GM19468 (cell line): Measurements from ENCODE around the gene PADI6.

Experiments
- ATAC-seq: cut with Tn5 transposase; IDR thresholded peaks from one replicate; pipeline ENCODE4 v1.9.1; 2021; ENCODE audit warnings: mild to moderate bottlenecking, moderate library complexity, moderate number of reproducible peaks; ENCODE audit not compliant: unreplicated experiment; ENCODE audit errors: extremely low read depth

The PADI6 gene

GRCh38 chr1:17355898-17356297 is 16.1 kb upstream of the PADI6 start:
- ATAC-seq = no peak

- no peak for ATAC-seq
These were observed 15.5 kb upstream of the PADI6 start for GRCh38 chr1:17356387-17357026.

- no peak for ATAC-seq
These were observed 13.4 kb upstream of the PADI6 start for GRCh38 chr1:17358557-17358956.

- ATAC-seq = no peak
These were observed 13.0 kb upstream of the PADI6 start for GRCh38 chr1:17359031-17359430.

GRCh38 chr1:17359808-17360207 is 12.2 kb upstream of the PADI6 start:
- no peak for ATAC-seq

- ATAC-seq = no peak
These were observed 11.6 kb upstream of the PADI6 start for GRCh38 chr1:17360272-17360956.

- ATAC-seq = no peak
These were observed 10.3 kb upstream of the PADI6 start for GRCh38 chr1:17361687-17362086.

GRCh38 chr1:17363351-17363750 is 8.6 kb upstream of the PADI6 start:
- ATAC-seq = no peak

GRCh38 chr1:17363771-17364170 is 8.2 kb upstream of the PADI6 start:
- ATAC-seq = no peak

GRCh38 chr1:17365293-17365692 is 6.7 kb upstream of the PADI6 start:
- no peak for ATAC-seq

- no peak for ATAC-seq
These were observed 2.5 kb upstream of the PADI6 start for GRCh38 chr1:17369466-17369865.

GRCh38 chr1:17370618-17371017 is 1.4 kb upstream of the PADI6 start:
- no peak for ATAC-seq

GRCh38 chr1:17372955-17373354 is 959 bp downstream of the PADI6 start:
- no peak for ATAC-seq

GRCh38 chr1:17375651-17376050 is 3.7 kb downstream of the PADI6 start:
- no peak for ATAC-seq

GRCh38 chr1:17377325-17377953 is 5.4 kb downstream of the PADI6 start:
- no peak for ATAC-seq

- ATAC-seq = no peak
These were observed 9.2 kb downstream of the PADI6 start for GRCh38 chr1:17381161-17381560.

GRCh38 chr1:17392199-17392740 is 20.3 kb downstream of the PADI6 start:
- ATAC-seq = no peak

GRCh38 chr1:17393230-17393629 is 21.2 kb downstream of the PADI6 start:
- ATAC-seq = no peak

- no peak for ATAC-seq
These were observed 26.1 kb downstream of the PADI6 start for GRCh38 chr1:17397910-17398695.

- no peak for ATAC-seq
These were observed 28.8 kb downstream of the PADI6 start for GRCh38 chr1:17400725-17401341.
